NCI-H524 treated with DMSO at 0.1 percent for 48 hours (cell line): Measurements from ENCODE around the gene SRRM3.
"Not testable (repeated sequence)": the region's sequence is repeated elsewhere in the genome, so short reads cannot be mapped to it uniquely, and the experiment has no call there.

Experiments used
- DNase-seq: peaks from one replicate; lab custom pipeline; 2025; lab: John Stamatoyannopoulos, UW

The SRRM3 gene

GRCh38 chr7:76201732-76202665, at the start of gene SRRM3:
Gene SRRM3, plus strand, starts transcription at chr7:76201896. Its CDS starts 33,171 bp downstream, at chr7:76235067.
- peak; percentile 23 for DNase-seq

GRCh38 chr7:76151932-76152331, 49.8 kb upstream of the SRRM3 start:
- DNase-seq = no peak

GRCh38 chr7:76153571-76154230, 48.0 kb upstream of the SRRM3 start:
- DNase-seq = not testable (repeated sequence)

GRCh38 chr7:76155938-76156337, 45.8 kb upstream of the SRRM3 start:
- DNase-seq = no peak

- not testable (repeated sequence) for DNase-seq
Measured at GRCh38 chr7:76156992-76157685, 44.6 kb upstream of the SRRM3 start.

- not testable (repeated sequence) for DNase-seq
Measured at GRCh38 chr7:76158416-76158815, 43.3 kb upstream of the SRRM3 start.

- not testable (repeated sequence) for DNase-seq
Measured at GRCh38 chr7:76162416-76163170, 39.1 kb upstream of the SRRM3 start.

- DNase-seq = not testable (repeated sequence)
Measured at GRCh38 chr7:76163812-76164211, 37.9 kb upstream of the SRRM3 start.

- DNase-seq = no peak
Measured at GRCh38 chr7:76165106-76165972, 36.4 kb upstream of the SRRM3 start.

- DNase-seq = no peak
Measured at GRCh38 chr7:76165973-76166403, 35.7 kb upstream of the SRRM3 start.

GRCh38 chr7:76166404-76167255, 35.1 kb upstream of the SRRM3 start:
- DNase-seq = peak; percentile 71

GRCh38 chr7:76173566-76174205, 28.0 kb upstream of the SRRM3 start:
- DNase-seq = no peak

- DNase-seq = not testable (repeated sequence)
Measured at GRCh38 chr7:76176951-76177350, 24.7 kb upstream of the SRRM3 start.

GRCh38 chr7:76179686-76180085, 22.0 kb upstream of the SRRM3 start:
- no peak for DNase-seq

- no peak for DNase-seq
Measured at GRCh38 chr7:76182225-76182960, 19.3 kb upstream of the SRRM3 start.

GRCh38 chr7:76185187-76185896, 16.4 kb upstream of the SRRM3 start:
- DNase-seq = no peak

- DNase-seq = no peak
Measured at GRCh38 chr7:76187272-76187671, 14.4 kb upstream of the SRRM3 start.

- no peak for DNase-seq
Measured at GRCh38 chr7:76189276-76189675, 12.4 kb upstream of the SRRM3 start.
